M059J (cell line): ENCODE results near the gene IL31RA. TPM values are rescaled to one million over a fixed set of nuclear protein-coding genes. Genes with fewer than 3 reads are reported as not detected.
A peak's percentile ranks its signal among the peaks of the same experiment; 100 is the strongest.

Source experiments
- DNase-seq: peaks from one replicate; pipeline ENCODE4 v3.0.0-alpha.2; 2012; ENCODE audit warnings: low read depth
- total RNA-seq: library from RNA; depleted of rRNA; stranded (reverse); fragments of >200 nt; shearing (Covaris generic); gene quantifications from 2 replicates; pipeline ENCODE4 v1.2.3, GENCODE V29; 2014

The IL31RA gene
- total RNA-seq, 1 experiment from 2014 or later, result 0.10 TPM

- no peak for DNase-seq
These were observed 49.6 kb downstream of the IL31RA start for GRCh38 chr5:55900776-55901175.

- no peak for DNase-seq
These were observed 51.5 kb downstream of the IL31RA start for GRCh38 chr5:55902696-55903095.

DNA sequence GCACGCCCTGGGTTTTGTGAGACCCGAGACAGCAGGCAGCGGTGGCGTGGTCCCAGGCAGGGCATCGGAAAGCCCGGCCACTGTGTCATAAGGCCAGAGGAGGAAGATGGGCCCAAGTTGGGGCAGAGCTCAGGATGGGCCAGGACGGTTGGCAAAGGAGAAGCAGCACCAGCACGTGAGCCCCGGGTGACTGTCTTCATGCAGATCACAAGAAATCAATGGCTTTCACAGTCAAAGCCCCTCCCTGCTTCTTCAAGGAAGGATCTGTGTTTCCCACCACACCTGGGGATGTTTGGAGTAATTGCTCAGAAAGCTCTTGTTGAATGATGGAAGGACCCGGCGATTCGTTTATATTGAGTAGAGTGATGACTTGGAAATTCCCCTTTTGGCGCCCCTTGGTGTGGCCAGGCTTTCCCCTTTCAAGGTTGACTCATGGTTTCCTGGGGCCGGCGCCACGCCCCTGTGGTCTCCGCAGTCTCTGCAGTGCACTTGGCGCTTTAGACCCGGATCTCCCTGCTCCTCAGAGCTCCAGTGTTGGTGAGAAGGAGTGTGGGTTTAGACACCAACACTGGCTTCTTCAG, 52.1 kb downstream of the IL31RA start:
- DNase-seq, result peak; percentile 62

- DNase-seq, result peak; percentile 11
These were observed 53.0 kb downstream of the IL31RA start for GRCh38 chr5:55904152-55904551.

DNA sequence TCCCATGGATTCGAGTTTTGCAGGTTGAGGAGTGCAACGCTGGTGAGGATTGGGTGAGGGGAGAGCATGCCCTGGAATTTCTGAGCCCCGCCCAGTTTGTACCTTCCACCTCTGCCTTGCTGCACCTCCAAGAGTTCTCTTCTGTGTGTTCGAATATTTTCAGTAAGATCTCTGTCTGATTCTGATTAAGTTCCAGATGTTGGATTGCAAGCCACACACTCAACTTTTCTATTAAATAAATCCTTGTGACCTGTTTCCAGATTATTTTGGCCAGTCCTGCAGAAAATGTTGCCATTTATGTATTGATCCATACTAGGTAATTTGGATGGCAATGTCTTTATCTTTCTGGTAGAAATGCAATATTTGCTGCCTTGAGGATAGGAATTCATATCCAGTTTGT, 54.1 kb downstream of the IL31RA start:
- no peak for DNase-seq

DNA sequence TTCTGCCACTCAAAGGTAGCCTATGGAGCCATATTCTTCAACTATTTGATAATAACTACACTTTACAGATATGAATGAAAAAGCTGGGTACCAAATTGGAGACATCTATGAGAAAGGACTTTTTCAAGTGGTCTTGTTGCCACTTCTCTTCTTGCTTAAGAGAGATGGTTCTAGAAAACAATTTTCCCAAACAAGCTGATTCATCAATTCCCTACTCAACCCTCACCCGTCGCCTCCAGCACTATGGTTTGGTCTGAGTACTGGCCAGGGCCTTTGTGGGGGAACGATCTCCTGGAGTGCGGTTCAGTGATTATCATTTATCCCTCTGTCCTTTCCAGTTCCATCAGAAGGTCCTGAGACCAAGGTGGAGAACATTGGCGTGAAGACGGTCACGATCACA, 56.8 kb downstream of the IL31RA start:
- DNase-seq, result no peak

- DNase-seq, result no peak
These were observed 57.6 kb downstream of the IL31RA start for GRCh38 chr5:55908804-55909203.

- DNase-seq, result no peak
These were observed 60.9 kb downstream of the IL31RA start for GRCh38 chr5:55911784-55912653.

DNA sequence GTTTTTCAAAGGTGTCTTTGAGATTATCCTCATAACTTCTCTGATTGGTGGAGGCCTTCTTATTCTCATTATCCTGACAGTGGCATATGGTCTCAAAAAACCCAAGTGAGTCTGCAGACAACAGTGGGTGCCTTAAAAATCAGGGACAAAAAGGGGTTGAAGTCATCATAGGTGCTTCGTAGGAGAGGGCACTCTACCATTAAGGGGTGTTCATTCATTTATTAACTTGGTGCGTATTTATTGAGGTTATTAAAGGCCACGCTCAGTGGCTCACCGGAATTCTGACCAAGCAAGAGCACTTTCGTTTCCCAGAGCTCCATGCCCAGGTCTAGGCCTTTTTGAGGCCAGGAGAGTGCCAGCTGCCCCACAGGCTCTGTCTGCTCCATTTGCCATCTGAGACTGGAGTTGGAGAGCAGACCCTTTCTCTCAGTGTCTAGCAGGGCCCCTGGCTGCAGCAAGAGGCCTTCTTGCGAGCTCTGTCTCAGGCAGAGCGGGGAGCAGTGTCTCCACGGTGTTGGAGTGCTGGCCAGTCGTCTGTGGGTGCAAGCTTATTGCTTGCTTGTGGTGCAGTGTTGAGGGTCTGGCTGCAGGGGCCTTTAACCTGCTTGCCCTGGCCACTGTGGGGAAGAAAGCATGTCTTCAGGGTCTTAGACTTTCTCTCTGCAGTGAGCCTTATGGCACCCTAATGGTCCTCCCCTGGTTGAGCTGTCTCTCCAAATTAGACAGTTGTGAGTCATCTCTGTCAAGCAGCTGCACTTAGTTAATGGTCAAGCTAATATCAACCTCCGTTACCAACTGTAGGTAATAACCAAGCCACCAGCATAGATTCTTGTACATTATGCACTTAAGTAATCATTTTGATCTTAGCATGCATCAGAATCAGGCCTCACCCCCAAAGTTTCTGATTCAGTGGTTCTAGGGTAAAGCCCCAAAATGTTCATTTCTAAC, 62.6 kb downstream of the IL31RA start:
- DNase-seq, result no peak

GRCh38 chr5:55914971-55915370, 63.8 kb downstream of the IL31RA start:
- DNase-seq, result no peak

DNA sequence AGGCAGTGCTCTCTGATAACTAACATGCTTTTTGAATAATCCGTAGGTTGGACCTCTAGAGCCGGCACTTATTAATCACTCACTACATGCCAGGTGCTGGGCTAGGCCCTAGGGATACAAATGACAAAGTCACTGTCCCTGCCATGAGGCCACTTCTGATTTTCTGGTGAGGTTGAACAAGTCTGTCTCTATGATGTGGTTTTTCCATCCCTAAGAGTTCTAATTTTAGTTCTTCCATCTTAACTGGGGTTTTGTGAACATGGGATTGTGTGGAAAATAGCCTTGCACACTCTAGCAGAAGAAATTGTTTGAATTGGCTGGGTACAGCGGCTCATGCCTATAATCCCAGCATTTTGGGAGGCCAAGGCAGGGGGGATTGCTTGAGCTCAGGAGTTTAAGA, 64.6 kb downstream of the IL31RA start:
- no peak for DNase-seq

DNA sequence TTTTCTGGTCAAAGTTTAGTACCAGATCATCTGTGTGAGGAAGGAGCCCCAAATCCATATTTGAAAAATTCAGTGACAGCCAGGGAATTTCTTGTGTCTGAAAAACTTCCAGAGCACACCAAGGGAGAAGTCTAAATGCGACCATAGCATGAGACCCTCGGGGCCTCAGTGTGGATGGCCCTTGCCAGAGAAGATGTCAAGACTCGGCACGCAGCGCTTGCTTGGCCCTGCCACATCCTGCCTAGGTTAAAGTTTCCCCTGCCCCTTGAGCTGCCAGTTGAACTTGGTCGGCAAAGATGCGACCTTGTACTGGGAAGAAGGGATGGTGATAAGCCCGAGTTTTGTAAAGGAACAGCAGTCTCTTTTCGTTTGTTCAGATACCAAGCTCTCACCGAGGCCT, 65.8 kb downstream of the IL31RA start:
- DNase-seq, result no peak

DNA sequence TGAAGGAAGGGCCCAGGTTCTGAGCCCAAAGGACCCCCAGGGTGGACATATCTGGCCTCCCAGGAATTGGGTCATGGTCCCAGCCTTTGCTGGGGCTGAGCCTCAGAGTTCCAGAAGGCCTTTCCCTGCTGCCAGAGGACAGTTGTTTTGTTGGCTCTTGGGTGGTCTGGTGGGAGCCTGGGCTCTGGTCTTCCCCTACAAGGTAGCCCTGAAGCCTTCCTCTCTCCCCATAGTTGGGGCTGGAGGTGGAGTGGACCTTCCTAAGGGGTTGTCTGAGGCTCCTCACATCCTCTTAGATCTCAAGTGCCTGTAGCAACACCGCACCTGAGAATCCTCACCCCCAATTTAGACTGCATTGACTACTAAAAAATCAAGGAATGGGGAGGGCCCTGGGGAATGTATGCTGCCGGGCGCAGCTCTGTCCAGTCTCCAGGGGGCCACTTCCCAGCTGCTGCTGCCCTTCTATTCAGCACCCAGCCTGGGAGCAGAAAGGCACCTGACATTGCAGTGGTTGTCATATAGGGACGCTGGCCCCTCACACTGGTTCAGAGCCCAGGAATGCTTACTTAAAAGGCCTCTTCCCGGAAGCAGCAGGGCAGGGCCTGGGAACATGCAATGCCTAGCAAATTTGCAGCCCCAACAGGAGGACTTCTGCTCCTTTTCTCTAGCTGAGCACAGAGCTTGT, 66.4 kb downstream of the IL31RA start:
- no peak for DNase-seq

DNA sequence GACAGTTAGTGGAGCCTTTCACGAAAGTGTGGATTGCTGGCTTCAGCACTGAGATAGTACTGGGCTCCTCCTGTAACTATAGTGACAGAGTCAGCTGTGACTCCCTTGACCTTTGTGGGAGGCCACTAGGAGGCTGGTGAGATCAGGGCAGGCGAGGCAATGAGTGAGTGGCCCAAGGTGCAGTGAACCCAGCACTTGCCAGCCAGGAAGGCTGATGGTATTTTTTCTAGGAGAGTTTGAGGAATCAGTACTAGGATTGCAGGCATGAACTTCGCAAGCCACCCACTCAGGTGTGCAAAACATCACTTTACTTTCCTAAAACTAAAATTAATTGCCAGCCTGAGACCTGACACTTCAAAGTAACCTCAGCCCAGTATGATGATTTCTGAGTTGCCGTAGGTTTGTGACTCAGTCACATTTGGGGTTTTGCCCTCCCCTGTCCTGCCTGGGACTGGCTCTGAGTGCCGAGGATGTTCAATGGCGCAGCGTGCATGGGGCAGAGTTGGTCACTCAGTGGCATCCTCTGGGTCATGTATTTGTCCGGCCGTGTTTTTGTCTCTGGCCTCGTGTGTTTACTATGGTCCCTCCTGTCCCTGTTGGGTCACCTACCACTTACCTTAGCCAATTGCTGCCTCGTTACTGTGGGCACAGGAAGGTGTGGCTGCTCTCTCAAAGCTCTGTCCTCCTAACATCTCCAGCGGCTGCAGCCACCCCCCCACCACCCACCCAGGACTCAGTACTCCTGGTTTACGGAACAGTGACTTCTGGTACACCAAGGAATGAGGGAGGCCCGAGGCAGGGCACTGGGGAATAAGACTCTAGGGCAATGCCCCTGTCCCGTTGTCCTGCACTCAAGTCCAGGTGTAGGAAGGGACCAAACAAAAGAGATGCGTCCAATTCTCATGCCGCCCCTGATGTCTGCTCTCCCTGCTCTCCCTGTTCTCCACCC, 67.2 kb downstream of the IL31RA start:
- peak; percentile 28 for DNase-seq

DNA sequence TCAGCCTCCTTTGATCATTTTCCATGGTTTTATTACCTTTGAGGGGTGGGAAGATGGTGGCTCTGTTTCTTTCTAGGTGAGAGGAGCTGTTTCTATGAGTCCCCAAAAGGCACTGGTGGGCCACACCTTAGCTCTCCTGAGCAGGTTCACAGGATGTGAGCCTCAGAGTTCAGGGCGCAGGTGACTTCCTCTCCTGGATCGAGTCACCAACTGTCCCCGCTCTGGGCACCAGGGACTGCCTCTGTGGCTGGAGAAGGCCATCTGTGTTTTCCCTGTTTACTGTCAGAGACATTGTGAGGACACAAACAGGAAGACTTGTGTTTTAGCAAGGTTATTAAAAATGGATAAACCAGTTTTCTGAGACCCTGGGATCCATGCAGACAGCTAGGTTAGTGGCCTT, 68.5 kb downstream of the IL31RA start:
- DNase-seq, result no peak

GRCh38 chr5:55920784-55921183, 69.6 kb downstream of the IL31RA start:
- peak; percentile 17 for DNase-seq

DNA sequence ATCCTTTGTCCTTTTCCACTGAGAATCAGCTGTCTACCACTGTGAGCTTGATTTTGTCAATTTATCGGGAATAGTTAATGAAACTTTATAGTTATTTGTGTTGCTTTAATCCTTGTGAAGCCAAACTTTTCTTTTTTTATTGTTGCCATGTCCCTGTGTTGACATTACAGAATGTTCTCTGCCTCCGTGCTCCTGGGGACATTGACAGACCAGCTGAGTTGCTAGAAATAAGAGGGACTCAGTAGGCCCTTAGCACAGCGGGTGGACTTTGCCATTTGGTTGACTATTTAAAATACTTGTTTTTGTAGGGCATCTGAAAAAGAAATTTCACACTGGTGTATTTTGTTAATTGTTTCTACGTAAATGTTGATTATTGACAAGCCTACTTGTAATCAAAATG, 70.5 kb downstream of the IL31RA start:
- no peak for DNase-seq

GRCh38 chr5:55923177-55923771, 72.1 kb downstream of the IL31RA start:
- peak; percentile 52 for DNase-seq

- DNase-seq, result no peak
These were observed 72.8 kb downstream of the IL31RA start for GRCh38 chr5:55923865-55924500.

DNA sequence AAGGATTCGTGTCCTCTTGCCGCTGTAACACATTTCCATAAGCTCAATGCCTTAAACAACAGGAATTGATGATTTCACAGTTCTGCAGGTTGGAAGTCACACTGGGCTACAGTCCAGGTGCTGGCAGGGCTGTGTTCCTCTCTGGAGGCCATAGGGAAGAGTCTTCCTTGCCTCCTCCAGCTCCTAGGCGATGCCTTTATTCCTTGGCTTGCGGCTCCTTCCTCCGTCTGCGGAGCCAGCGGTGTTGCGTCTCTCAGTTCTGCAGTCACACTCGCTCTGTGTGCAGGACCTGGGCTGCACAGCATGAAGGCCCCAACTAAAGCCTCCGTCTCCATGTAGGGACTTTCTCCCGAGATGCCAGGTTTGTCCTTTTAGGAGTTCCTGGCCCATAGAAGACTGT, 73.6 kb downstream of the IL31RA start:
- no peak for DNase-seq
